ENCODE results near the gene SUOX.

- TF ChIP-seq CTCF (IDR thresholded peaks at IDR 0.05; ENCODE audit: low read depth, low read length), result no peak
- TF ChIP-seq EZH2phosphoT487 (IDR thresholded peaks at IDR 0.05; ENCODE audit: low read depth), result no peak
Measured at GRCh38 chr12:55963760-55964159, 33.3 kb upstream of the SUOX start.
